Endothelial cell of umbilical vein (primary cell): ENCODE data around the gene MNDA. TPM values are rescaled to one million over a fixed set of nuclear protein-coding genes. Genes with fewer than 3 reads are reported as not detected.

ENCODE experiments used
- BruUV-seq: library from RNA; stranded (reverse); fragments of 400-500 nt; replicated peaks from 2 replicates; lab custom pipeline; 2021; lab: Mats Ljungman, UMichigan
- CTCF ChIA-PET: fragments of 300-600, 350-600 bp; sonication (Branson Sonifier 250); formaldehyde crosslinking; loops from one replicate; lab custom pipeline; 2021; ENCODE audit warnings: antibody characterized with exemption, inconsistent platforms; lab: Charles Lee
- POLR2A ChIA-PET: fragments of 300-600, 350-600 bp; sonication (Branson Sonifier 250); formaldehyde crosslinking; loops from one replicate; lab custom pipeline; 2021; ENCODE audit warnings: antibody characterized with exemption, inconsistent platforms; lab: Charles Lee
- DNase-seq: peaks from one replicate; pipeline ENCODE4 v3.0.0-alpha.2; 2011; ENCODE audit warnings: low read depth, low spot score
- FAIRE-seq: peaks from 2 replicates; lab custom pipeline; 2011; peaks lifted over from hg19 to GRCh38; lab: Jason Lieb, UNC
- H2AFZ ChIP-seq: 2 replicates; pipeline ENCODE4 v1.6.0; 2012; ENCODE audit warnings: low read depth, low read length, control low read depth, inconsistent platforms
- H3K27ac ChIP-seq: 2 replicates; pipeline ENCODE4 v1.5.1; 2011; ENCODE audit warnings: low read depth, mild to moderate bottlenecking, control low read depth, low read length, moderate library complexity; ENCODE audit not compliant: insufficient read depth
- H3K27me3 ChIP-seq, 2 experiments: 2 replicates each; pipeline versions ENCODE4 v1.6.0 to v1.6.1; 2011; ENCODE audit warnings: low read length in 2 of 2, mixed read lengths in 1 of 2; ENCODE audit not compliant: control insufficient read depth in 2 of 2, insufficient read depth in 2 of 2
- H3K36me3 ChIP-seq, 2 experiments: 2 replicates in 1 of 2; 3 replicates in 1 of 2; pipeline ENCODE4 v1.5.1; 2011; ENCODE audit warnings: low read length in 2 of 2, mild to moderate bottlenecking in 1 of 2, moderate library complexity in 1 of 2; ENCODE audit not compliant: control insufficient read depth in 2 of 2, insufficient read depth in 2 of 2; ENCODE audit errors: extremely low read depth in 1 of 2
- H3K4me1 ChIP-seq: 3 replicates; pipeline ENCODE4 v1.5.1; 2011; ENCODE audit warnings: mild to moderate bottlenecking, low read length; ENCODE audit not compliant: control insufficient read depth, insufficient read depth; ENCODE audit errors: extremely low read depth
- H3K4me2 ChIP-seq: 2 replicates; pipeline ENCODE4 v1.6.1; 2011; ENCODE audit warnings: low read length, control low read depth, mixed read lengths; ENCODE audit not compliant: insufficient read depth
- H3K4me3 ChIP-seq, 3 experiments: fragments of 200-600 bp in 1 of 3; sonication (generic), shearing (Covaris generic) in 1 of 3; replicated peaks in 1 of 3; 2 replicates each; pipeline ENCODE4 v1.5.1; 2011 to 2016; ENCODE audit warnings: control low read depth in 3 of 3, low read length in 3 of 3, mild to moderate bottlenecking in 2 of 3, inconsistent platforms in 1 of 3, low read depth in 1 of 3, moderate library complexity in 1 of 3; ENCODE audit not compliant: insufficient read depth in 1 of 3
- H3K79me2 ChIP-seq: 2 replicates; pipeline ENCODE4 v1.6.0; 2012; ENCODE audit warnings: low read length, inconsistent platforms; ENCODE audit not compliant: control insufficient read depth, insufficient read depth
- H3K9ac ChIP-seq: replicated peaks from 2 replicates; pipeline ENCODE3; 2011; ENCODE audit warnings: low read length, control low read depth; ENCODE audit not compliant: insufficient read depth; ENCODE audit errors: extremely low read depth
- H3K9me1 ChIP-seq: replicated peaks from 3 replicates; pipeline ENCODE4 v1.6.0; 2011; ENCODE audit warnings: mild to moderate bottlenecking, low read length; ENCODE audit not compliant: control insufficient read depth, insufficient read depth; ENCODE audit errors: extremely low read depth
- H3K9me3 ChIP-seq: replicated peaks from 2 replicates; pipeline ENCODE4 v1.5.1; 2012; ENCODE audit warnings: low read length, inconsistent platforms; ENCODE audit not compliant: control insufficient read depth, insufficient read depth
- H4K20me1 ChIP-seq: replicated peaks from 2 replicates; pipeline ENCODE3; 2011; ENCODE audit warnings: mild to moderate bottlenecking, low read length; ENCODE audit not compliant: control insufficient read depth, insufficient read depth; ENCODE audit errors: extremely low read depth
- EZH2 ChIP-seq: IDR thresholded peaks from 2 replicates; pipeline ENCODE4 v1.6.1; 2012; ENCODE audit warnings: borderline replicate concordance, low read depth, mild to moderate bottlenecking, moderate library complexity, low read length, inconsistent platforms; ENCODE audit not compliant: severe bottlenecking
- FOS ChIP-seq: IDR thresholded peaks from 2 replicates; pipeline ENCODE4 v1.6.1; 2011; ENCODE audit warnings: mild to moderate bottlenecking, low read length, moderate library complexity, borderline replicate concordance; ENCODE audit not compliant: insufficient read depth
- GATA2 ChIP-seq: IDR thresholded peaks from 2 replicates; pipeline ENCODE4 v1.7.0; 2011; ENCODE audit warnings: low read depth, mild to moderate bottlenecking, moderate library complexity, mixed read lengths, low read length; ENCODE audit not compliant: insufficient read length, insufficient read depth
- JUN ChIP-seq: IDR thresholded peaks from 2 replicates; pipeline ENCODE4 v1.6.1; 2011; ENCODE audit warnings: borderline replicate concordance, low read depth; ENCODE audit not compliant: insufficient read length, insufficient read depth
- MAX ChIP-seq: IDR thresholded peaks from 2 replicates; pipeline ENCODE4 v1.6.1; 2011; ENCODE audit not compliant: insufficient read depth, insufficient read length
- MYC ChIP-seq: IDR thresholded peaks from one replicate; pipeline ENCODE4 v1.6.1; 2011; ENCODE audit warnings: mild to moderate bottlenecking, low read depth, low read length
- POLR2A ChIP-seq: IDR thresholded peaks from 2 replicates; pipeline ENCODE4 v1.6.1; 2012; ENCODE audit warnings: low read depth, mild to moderate bottlenecking, control low read depth, low read length
- dilution Hi-C: fragments of 300-500 bp; cut with MboI; formaldehyde crosslinking; loops from one replicate; pipeline ENCODE4 v1.15.0; 2019; ENCODE audit warnings: low sequenced_read_pairs; ENCODE audit not compliant: extremely low pct_ligation_motif_present
- intact Hi-C: fragments of 100-400 bp; cut with micrococcal nuclease; formaldehyde crosslinking; loops from one replicate; pipeline ENCODE4 v1.10.0; 2022
- polyA plus RNA-seq, 4 experiments: library from polyadenylated mRNA; depleted of rRNA in 3 of 4; stranded (reverse) in 3 of 4; unstranded in 1 of 4; fragments of >200 nt; gene quantifications; 2 replicates each; pipeline versions ENCODE4 v1.2.1 to v1.2.3, GENCODE V29; 2011 to 2012; ENCODE audit warnings: missing spikeins in 1 of 4
- total RNA-seq: library from RNA; stranded (reverse); gene quantifications from 2 replicates; pipeline ENCODE4 v1.2.3, GENCODE V29; 2021

The MNDA gene
- total and polyA plus RNA-seq, 2 donors (not counting 3 experiments of a cell fraction or from before 2014, with no cell fraction given), result not detected

GRCh38 chr1:158798531-158798930, 32.6 kb upstream of the MNDA start:
- Histone ChIP-seq H3K4me2 (no peak overlapping the region), H3K9me3 (no peaks in the 10 kb centered on the region), H3K4me1 (no peaks in the 10 kb centered on the region), H3K79me2 (no peaks in the 10 kb centered on the region), H4K20me1 (no peaks in the 10 kb centered on the region), H3K9ac (no peak overlapping the region), H3K4me3 (no peak overlapping the region), H3K27ac (no peak overlapping the region), H2AFZ (no peak overlapping the region), H3K36me3 (no peaks in the 10 kb centered on the region), H3K9me1 (no peaks in the 10 kb centered on the region), H3K27me3 (no peaks in the 10 kb centered on the region)
- dilution Hi-C loops (no loop called here), intact Hi-C loops (no loop called here)
- ChIA-PET POLR2A (no interaction called here), CTCF (no interaction called here)
- no peak for FAIRE-seq
- no TSS peak for BruUV-seq
- TF ChIP-seq JUN, result no peak
- TF ChIP-seq MYC, result no peak
- no peak for TF ChIP-seq EZH2
- TF ChIP-seq GATA2, result no peak
- TF ChIP-seq POLR2A, result no peak
- no peak for DNase-seq

GRCh38 chr1:158799689-158800088, 31.5 kb upstream of the MNDA start:
- Histone ChIP-seq H3K79me2 (no peaks in the 10 kb centered on the region), H3K9me1 (no peaks in the 10 kb centered on the region), H3K27ac (no peak overlapping the region), H3K9me3 (no peaks in the 10 kb centered on the region), H3K4me2 (no peak overlapping the region), H2AFZ (no peak overlapping the region), H4K20me1 (no peaks in the 10 kb centered on the region), H3K27me3 (no peaks in the 10 kb centered on the region), H3K36me3 (no peaks in the 10 kb centered on the region), H3K9ac (no peak overlapping the region), H3K4me1 (no peaks in the 10 kb centered on the region), H3K4me3 (no peak overlapping the region)
- ChIA-PET POLR2A (no interaction called here), CTCF (no interaction called here)
- no peak for DNase-seq
- no peak for TF ChIP-seq POLR2A
- no peak for TF ChIP-seq JUN
- TF ChIP-seq MAX, result no peak
- TF ChIP-seq FOS, result no peak
- no peak for TF ChIP-seq MYC
- no TSS peak for BruUV-seq
- FAIRE-seq, result no peak
- dilution Hi-C loops, result no loop called here
- intact Hi-C loops, result no loop called here
